ENCODE data around the gene TMEM119. TPM values are rescaled to one million over a fixed set of nuclear protein-coding genes. Genes with fewer than 3 reads are reported as not detected.

Gene TMEM119
- total RNA-seq, 1 experiment from 2014 or later: not detected

DNA sequence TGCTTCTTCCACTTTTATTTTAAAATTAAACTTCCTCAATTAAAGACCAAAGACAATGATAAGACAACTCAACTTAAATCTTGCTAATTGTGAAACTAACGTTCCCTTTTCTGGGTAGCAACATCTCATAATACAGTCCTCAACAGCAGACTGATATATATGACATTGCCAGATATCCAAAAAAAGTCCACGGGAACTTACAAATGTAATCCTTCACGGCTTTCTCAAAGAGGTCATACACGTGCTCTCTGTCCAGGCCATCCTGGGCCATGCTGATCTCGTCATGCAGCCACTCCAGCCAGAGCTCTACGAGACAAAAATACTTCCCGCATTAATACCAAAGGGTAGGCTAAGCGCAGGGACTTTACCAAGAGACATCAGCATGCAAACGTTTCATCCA lies 50.2 kb downstream of the TMEM119 start:
- no peak for DNase-seq
- H3K36me3 Mint-ChIP-seq (ENCODE audit: insufficient read depth, unreplicated experiment): peaks cover 70% of the 10 kb centered on the region
- Histone ChIP-seq H3K9me3 (no peaks in the 10 kb centered on the region), H3K4me1 (no peaks in the 10 kb centered on the region), H3K4me3 (ENCODE audit: low read depth, low read length) (no peak overlapping the region), H3K36me3 (ENCODE audit: control insufficient read depth, insufficient read depth, low read length) (0 out of 2 replicates have a peak, but pooled peaks cover 2% of the 10 kb centered on the region), H3K27me3 (replicated peaks; ENCODE audit: control insufficient read depth, insufficient read depth, low read length) (no peaks in the 10 kb centered on the region)
- POLR2A ChIA-PET: no interaction called here
- H3K27me3 Mint-ChIP-seq (ENCODE audit: insufficient read depth, unreplicated experiment): no peaks in the 10 kb centered on the region
- no peaks in the 10 kb centered on the region for H3K4me1 Mint-ChIP-seq (ENCODE audit: low read depth, unreplicated experiment)
- intact Hi-C loops (cut with micrococcal nuclease; ENCODE audit: unreplicated experiment): no loop called here
- no peak overlapping the region for H3K27ac Mint-ChIP-seq (ENCODE audit: unreplicated experiment)
- no peaks in the 10 kb centered on the region for H3K9me3 Mint-ChIP-seq (ENCODE audit: unreplicated experiment)
- H3K4me3 Mint-ChIP-seq (ENCODE audit: unreplicated experiment): no peak overlapping the region
- TF ChIP-seq, protein P1, sequence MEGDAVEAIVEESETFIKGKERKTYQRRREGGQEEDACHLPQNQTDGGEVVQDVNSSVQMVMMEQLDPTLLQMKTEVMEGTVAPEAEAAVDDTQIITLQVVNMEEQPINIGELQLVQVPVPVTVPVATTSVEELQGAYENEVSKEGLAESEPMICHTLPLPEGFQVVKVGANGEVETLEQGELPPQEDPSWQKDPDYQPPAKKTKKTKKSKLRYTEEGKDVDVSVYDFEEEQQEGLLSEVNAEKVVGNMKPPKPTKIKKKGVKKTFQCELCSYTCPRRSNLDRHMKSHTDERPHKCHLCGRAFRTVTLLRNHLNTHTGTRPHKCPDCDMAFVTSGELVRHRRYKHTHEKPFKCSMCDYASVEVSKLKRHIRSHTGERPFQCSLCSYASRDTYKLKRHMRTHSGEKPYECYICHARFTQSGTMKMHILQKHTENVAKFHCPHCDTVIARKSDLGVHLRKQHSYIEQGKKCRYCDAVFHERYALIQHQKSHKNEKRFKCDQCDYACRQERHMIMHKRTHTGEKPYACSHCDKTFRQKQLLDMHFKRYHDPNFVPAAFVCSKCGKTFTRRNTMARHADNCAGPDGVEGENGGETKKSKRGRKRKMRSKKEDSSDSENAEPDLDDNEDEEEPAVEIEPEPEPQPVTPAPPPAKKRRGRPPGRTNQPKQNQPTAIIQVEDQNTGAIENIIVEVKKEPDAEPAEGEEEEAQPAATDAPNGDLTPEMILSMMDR (IDR thresholded peaks at IDR 0.05; ENCODE audit: insufficient read depth in 1 of 2, low read depth in 1 of 2, low read length in 1 of 2, severe bottlenecking in 1 of 2, unreplicated experiment in 1 of 2): no peak
- BruUV-seq (replicated peaks): no TSS peak
- CTCF ChIA-PET: no interaction called here

DNA sequence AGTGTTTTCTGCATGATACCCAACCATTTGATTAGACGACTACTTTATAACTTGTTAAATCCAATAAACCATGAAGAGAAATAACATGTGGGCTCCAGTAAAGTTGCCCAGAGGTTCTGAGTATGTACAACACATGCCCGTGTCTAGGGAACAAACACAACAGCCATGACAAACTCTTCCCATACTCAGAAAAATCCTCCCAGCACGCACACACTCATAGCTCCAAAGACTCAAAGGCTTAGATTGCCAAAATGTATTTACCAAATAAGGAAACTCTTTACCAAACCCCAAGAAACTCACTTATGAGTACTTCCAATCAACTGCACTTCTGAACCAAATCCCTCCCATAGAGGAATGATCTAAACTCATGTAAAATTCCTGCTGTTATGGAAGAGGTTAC lies 54.2 kb downstream of the TMEM119 start:
- H3K36me3 ChIP-seq (ENCODE audit: control insufficient read depth, insufficient read depth, low read length): peaks cover 2% of the 10 kb centered on the region; the same call in 1 of the 2 replicates
- TF ChIP-seq, protein P1 (IDR thresholded peaks at IDR 0.05; ENCODE audit: insufficient read depth in 1 of 2, low read depth in 1 of 2, low read length in 1 of 2, severe bottlenecking in 1 of 2, unreplicated experiment in 1 of 2): no peak
- H3K27ac Mint-ChIP-seq (ENCODE audit: unreplicated experiment): no peak overlapping the region
- H3K4me1 ChIP-seq: no peaks in the 10 kb centered on the region
- H3K27me3 Mint-ChIP-seq (ENCODE audit: insufficient read depth, unreplicated experiment): no peaks in the 10 kb centered on the region
- DNase-seq: no peak
- H3K4me1 Mint-ChIP-seq (ENCODE audit: low read depth, unreplicated experiment): no peaks in the 10 kb centered on the region
- no peak overlapping the region for H3K4me3 Mint-ChIP-seq (ENCODE audit: unreplicated experiment)
- BruUV-seq (replicated peaks): no TSS peak
- intact Hi-C loops (cut with micrococcal nuclease; ENCODE audit: unreplicated experiment): no loop called here
- H3K4me3 ChIP-seq (ENCODE audit: low read depth, low read length): no peak overlapping the region
- H3K36me3 Mint-ChIP-seq (ENCODE audit: insufficient read depth, unreplicated experiment): peaks cover 81% of the 10 kb centered on the region
- ChIA-PET POLR2A (no interaction called here), CTCF (no interaction called here)
- H3K9me3 ChIP-seq: no peaks in the 10 kb centered on the region
- no peaks in the 10 kb centered on the region for H3K9me3 Mint-ChIP-seq (ENCODE audit: unreplicated experiment)
- no peaks in the 10 kb centered on the region for H3K27me3 ChIP-seq (replicated peaks; ENCODE audit: control insufficient read depth, insufficient read depth, low read length)

DNA sequence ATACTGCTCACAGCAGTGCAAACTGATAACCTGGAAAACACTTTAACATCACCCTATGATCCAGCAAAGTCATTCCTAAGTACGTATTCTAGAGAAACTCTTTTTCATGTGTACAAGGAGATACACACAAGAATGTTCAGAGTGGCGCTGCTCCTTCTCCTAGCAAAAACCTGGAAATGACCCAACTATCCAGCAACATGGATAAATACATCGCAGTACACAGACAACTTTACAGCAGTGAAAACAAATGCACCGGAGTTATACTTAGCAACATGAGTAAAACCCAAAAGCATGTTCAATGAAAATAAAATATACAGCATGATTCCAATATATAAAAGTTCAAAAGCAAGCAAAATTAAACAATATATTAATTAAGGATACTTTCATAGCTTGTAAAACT lies 55.6 kb downstream of the TMEM119 start:
- no peaks in the 10 kb centered on the region for H3K27me3 Mint-ChIP-seq (ENCODE audit: insufficient read depth, unreplicated experiment)
- no peaks in the 10 kb centered on the region for H3K9me3 ChIP-seq
- BruUV-seq (replicated peaks): no TSS peak
- no peaks in the 10 kb centered on the region for H3K27me3 ChIP-seq (replicated peaks; ENCODE audit: control insufficient read depth, insufficient read depth, low read length)
- intact Hi-C loops (cut with micrococcal nuclease; ENCODE audit: unreplicated experiment): no loop called here
- H3K36me3 Mint-ChIP-seq (ENCODE audit: insufficient read depth, unreplicated experiment): peaks cover 83% of the 10 kb centered on the region
- peaks cover 1% of the 10 kb centered on the region; the same call in 1 of the 2 replicates for H3K36me3 ChIP-seq (ENCODE audit: control insufficient read depth, insufficient read depth, low read length)
- ChIA-PET POLR2A (no interaction called here), CTCF (no interaction called here)
- TF ChIP-seq, protein P1 (IDR thresholded peaks at IDR 0.05; ENCODE audit: insufficient read depth in 1 of 2, low read depth in 1 of 2, low read length in 1 of 2, severe bottlenecking in 1 of 2, unreplicated experiment in 1 of 2): no peak
- no peak overlapping the region for H3K27ac Mint-ChIP-seq (ENCODE audit: unreplicated experiment)
- no peaks in the 10 kb centered on the region for H3K9me3 Mint-ChIP-seq (ENCODE audit: unreplicated experiment)
- no peaks in the 10 kb centered on the region for H3K4me1 ChIP-seq
- no peak overlapping the region for H3K4me3 ChIP-seq (ENCODE audit: low read depth, low read length)
- no peak overlapping the region for H3K4me3 Mint-ChIP-seq (ENCODE audit: unreplicated experiment)
- no peak for DNase-seq
- no peaks in the 10 kb centered on the region for H3K4me1 Mint-ChIP-seq (ENCODE audit: low read depth, unreplicated experiment)

Small RNA genes within 50 kb of the gene (microRNA-seq; reads per million reads assigned to microRNA genes)
- not detected for gene MIR4496

Other genes with a start within 250 kb of the TMEM119 start
- gene FICD, start 82.8 kb downstream of the TMEM119 start, total RNA-seq (2022): 2.8 and 3.6 TPM in 2 replicates
- 77.3 and 79.2 TPM in 2 replicates for gene SART3, start 36.9 kb downstream of the TMEM119 start, total RNA-seq (2022)
- 70.1 and 86.9 TPM in 2 replicates for gene ISCU, start 35.5 kb downstream of the TMEM119 start, total RNA-seq (2022)
- 0.23 and 0.44 TPM in 2 replicates for gene SELPLG, start 35.8 kb upstream of the TMEM119 start, total RNA-seq (2022)
- 176 and 195 TPM in 2 replicates for gene CORO1C, start 133.4 kb upstream of the TMEM119 start, total RNA-seq (2022)